Measurements from ENCODE around the gene EMC8. TPM values are rescaled to one million over a fixed set of nuclear protein-coding genes. Genes with fewer than 3 reads are reported as not detected.

Gene EMC8
- total and polyA plus RNA-seq, 2 of the 8 experiments (the other 6 are each of a cell fraction or from before 2014, with no cell fraction given), result 52.2 to 69.7 TPM

- TF ChIP-seq, protein P1, sequence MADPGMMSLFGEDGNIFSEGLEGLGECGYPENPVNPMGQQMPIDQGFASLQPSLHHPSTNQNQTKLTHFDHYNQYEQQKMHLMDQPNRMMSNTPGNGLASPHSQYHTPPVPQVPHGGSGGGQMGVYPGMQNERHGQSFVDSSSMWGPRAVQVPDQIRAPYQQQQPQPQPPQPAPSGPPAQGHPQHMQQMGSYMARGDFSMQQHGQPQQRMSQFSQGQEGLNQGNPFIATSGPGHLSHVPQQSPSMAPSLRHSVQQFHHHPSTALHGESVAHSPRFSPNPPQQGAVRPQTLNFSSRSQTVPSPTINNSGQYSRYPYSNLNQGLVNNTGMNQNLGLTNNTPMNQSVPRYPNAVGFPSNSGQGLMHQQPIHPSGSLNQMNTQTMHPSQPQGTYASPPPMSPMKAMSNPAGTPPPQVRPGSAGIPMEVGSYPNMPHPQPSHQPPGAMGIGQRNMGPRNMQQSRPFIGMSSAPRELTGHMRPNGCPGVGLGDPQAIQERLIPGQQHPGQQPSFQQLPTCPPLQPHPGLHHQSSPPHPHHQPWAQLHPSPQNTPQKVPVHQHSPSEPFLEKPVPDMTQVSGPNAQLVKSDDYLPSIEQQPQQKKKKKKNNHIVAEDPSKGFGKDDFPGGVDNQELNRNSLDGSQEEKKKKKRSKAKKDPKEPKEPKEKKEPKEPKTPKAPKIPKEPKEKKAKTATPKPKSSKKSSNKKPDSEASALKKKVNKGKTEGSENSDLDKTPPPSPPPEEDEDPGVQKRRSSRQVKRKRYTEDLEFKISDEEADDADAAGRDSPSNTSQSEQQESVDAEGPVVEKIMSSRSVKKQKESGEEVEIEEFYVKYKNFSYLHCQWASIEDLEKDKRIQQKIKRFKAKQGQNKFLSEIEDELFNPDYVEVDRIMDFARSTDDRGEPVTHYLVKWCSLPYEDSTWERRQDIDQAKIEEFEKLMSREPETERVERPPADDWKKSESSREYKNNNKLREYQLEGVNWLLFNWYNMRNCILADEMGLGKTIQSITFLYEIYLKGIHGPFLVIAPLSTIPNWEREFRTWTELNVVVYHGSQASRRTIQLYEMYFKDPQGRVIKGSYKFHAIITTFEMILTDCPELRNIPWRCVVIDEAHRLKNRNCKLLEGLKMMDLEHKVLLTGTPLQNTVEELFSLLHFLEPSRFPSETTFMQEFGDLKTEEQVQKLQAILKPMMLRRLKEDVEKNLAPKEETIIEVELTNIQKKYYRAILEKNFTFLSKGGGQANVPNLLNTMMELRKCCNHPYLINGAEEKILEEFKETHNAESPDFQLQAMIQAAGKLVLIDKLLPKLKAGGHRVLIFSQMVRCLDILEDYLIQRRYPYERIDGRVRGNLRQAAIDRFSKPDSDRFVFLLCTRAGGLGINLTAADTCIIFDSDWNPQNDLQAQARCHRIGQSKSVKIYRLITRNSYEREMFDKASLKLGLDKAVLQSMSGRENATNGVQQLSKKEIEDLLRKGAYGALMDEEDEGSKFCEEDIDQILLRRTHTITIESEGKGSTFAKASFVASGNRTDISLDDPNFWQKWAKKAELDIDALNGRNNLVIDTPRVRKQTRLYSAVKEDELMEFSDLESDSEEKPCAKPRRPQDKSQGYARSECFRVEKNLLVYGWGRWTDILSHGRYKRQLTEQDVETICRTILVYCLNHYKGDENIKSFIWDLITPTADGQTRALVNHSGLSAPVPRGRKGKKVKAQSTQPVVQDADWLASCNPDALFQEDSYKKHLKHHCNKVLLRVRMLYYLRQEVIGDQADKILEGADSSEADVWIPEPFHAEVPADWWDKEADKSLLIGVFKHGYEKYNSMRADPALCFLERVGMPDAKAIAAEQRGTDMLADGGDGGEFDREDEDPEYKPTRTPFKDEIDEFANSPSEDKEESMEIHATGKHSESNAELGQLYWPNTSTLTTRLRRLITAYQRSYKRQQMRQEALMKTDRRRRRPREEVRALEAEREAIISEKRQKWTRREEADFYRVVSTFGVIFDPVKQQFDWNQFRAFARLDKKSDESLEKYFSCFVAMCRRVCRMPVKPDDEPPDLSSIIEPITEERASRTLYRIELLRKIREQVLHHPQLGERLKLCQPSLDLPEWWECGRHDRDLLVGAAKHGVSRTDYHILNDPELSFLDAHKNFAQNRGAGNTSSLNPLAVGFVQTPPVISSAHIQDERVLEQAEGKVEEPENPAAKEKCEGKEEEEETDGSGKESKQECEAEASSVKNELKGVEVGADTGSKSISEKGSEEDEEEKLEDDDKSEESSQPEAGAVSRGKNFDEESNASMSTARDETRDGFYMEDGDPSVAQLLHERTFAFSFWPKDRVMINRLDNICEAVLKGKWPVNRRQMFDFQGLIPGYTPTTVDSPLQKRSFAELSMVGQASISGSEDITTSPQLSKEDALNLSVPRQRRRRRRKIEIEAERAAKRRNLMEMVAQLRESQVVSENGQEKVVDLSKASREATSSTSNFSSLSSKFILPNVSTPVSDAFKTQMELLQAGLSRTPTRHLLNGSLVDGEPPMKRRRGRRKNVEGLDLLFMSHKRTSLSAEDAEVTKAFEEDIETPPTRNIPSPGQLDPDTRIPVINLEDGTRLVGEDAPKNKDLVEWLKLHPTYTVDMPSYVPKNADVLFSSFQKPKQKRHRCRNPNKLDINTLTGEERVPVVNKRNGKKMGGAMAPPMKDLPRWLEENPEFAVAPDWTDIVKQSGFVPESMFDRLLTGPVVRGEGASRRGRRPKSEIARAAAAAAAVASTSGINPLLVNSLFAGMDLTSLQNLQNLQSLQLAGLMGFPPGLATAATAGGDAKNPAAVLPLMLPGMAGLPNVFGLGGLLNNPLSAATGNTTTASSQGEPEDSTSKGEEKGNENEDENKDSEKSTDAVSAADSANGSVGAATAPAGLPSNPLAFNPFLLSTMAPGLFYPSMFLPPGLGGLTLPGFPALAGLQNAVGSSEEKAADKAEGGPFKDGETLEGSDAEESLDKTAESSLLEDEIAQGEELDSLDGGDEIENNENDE (IDR thresholded peaks at IDR 0.05; ENCODE audit: insufficient replicate concordance, low read length), result no peak
These were observed 39.0 kb upstream of the EMC8 start (continued) for GRCh38 chr16:85838381-85838780.

All from H1 (cell line).